ENCODE data around the gene CHN2. TPM values are rescaled to one million over a fixed set of nuclear protein-coding genes. Genes with fewer than 3 reads are reported as not detected.
"Not testable (repeated sequence)": the region's sequence is repeated elsewhere in the genome, so short reads cannot be mapped to it uniquely, and the experiment has no call there.

CHN2 gene
- total RNA-seq, 1 donor = 9.9 TPM

GRCh38 chr7:29253225-29253624 lies 58.6 kb downstream of the CHN2 start:
- Histone ChIP-seq H3K27me3 (ENCODE audit: insufficient read depth, low read length) (no peaks in the 10 kb centered on the region), H3K4me3 (ENCODE audit: low read length) (no peak overlapping the region), H3K4me1 (ENCODE audit: insufficient read depth, low read length) (peaks cover 22% of the 10 kb centered on the region), H3K9me3 (ENCODE audit: low read depth, low read length) (no peaks in the 10 kb centered on the region)

- Histone ChIP-seq H3K9me3 (ENCODE audit: low read depth, low read length) (no peaks in the 10 kb centered on the region), H3K4me1 (ENCODE audit: insufficient read depth, low read length) (peaks cover 10% of the 10 kb centered on the region), H3K4me3 (ENCODE audit: low read length) (no peak overlapping the region), H3K27me3 (ENCODE audit: insufficient read depth, low read length) (no peaks in the 10 kb centered on the region)
Measured at GRCh38 chr7:29254591-29254990, 60.0 kb downstream of the CHN2 start.

GRCh38 chr7:29255199-29255878 lies 60.8 kb downstream of the CHN2 start:
- Histone ChIP-seq H3K4me3 (ENCODE audit: low read length) (no peak overlapping the region), H3K9me3 (ENCODE audit: low read depth, low read length) (no peaks in the 10 kb centered on the region), H3K27me3 (ENCODE audit: insufficient read depth, low read length) (no peaks in the 10 kb centered on the region), H3K4me1 (ENCODE audit: insufficient read depth, low read length) (peaks cover 5% of the 10 kb centered on the region)

GRCh38 chr7:29255906-29256692 lies 61.5 kb downstream of the CHN2 start:
- H3K9me3 ChIP-seq (ENCODE audit: low read depth, low read length) = no peaks in the 10 kb centered on the region
- no peak overlapping the region for H3K4me3 ChIP-seq (ENCODE audit: low read length)

GRCh38 chr7:29256693-29257002 lies 62.1 kb downstream of the CHN2 start:
- H3K27me3 ChIP-seq (ENCODE audit: insufficient read depth, low read length) = no peaks in the 10 kb centered on the region
- no peaks in the 10 kb centered on the region for H3K4me1 ChIP-seq (ENCODE audit: insufficient read depth, low read length)
- H3K4me3 ChIP-seq (ENCODE audit: low read length) = no peak overlapping the region
- H3K9me3 ChIP-seq (ENCODE audit: low read depth, low read length) = no peaks in the 10 kb centered on the region

More at GRCh38 chr7:29255906-29256692, 61.5 kb downstream of the CHN2 start:
- Histone ChIP-seq H3K27me3 (ENCODE audit: insufficient read depth, low read length) (no peaks in the 10 kb centered on the region), H3K4me1 (ENCODE audit: insufficient read depth, low read length) (no peaks in the 10 kb centered on the region)

GRCh38 chr7:29258951-29259350 lies 64.4 kb downstream of the CHN2 start:
- no peaks in the 10 kb centered on the region for H3K27me3 ChIP-seq (ENCODE audit: insufficient read depth, low read length)
- no peaks in the 10 kb centered on the region for H3K9me3 ChIP-seq (ENCODE audit: low read depth, low read length)
- no peaks in the 10 kb centered on the region for H3K4me1 ChIP-seq (ENCODE audit: insufficient read depth, low read length)
- no peak overlapping the region for H3K4me3 ChIP-seq (ENCODE audit: low read length)

GRCh38 chr7:29262191-29262917 lies 67.8 kb downstream of the CHN2 start:
- H3K27me3 ChIP-seq (ENCODE audit: insufficient read depth, low read length) = no peaks in the 10 kb centered on the region
- H3K4me3 ChIP-seq (ENCODE audit: low read length) = no peak overlapping the region
- no peaks in the 10 kb centered on the region for H3K9me3 ChIP-seq (ENCODE audit: low read depth, low read length)
- H3K4me1 ChIP-seq (ENCODE audit: insufficient read depth, low read length) = peaks cover 7% of the 10 kb centered on the region

- not testable (repeated sequence) for H3K4me3 ChIP-seq (ENCODE audit: low read length); H3K4me1 ChIP-seq (ENCODE audit: insufficient read depth, low read length); H3K9me3 ChIP-seq (ENCODE audit: low read depth, low read length); H3K27me3 ChIP-seq (ENCODE audit: insufficient read depth, low read length)
Measured at GRCh38 chr7:29263601-29264207, 69.1 kb downstream of the CHN2 start.

- peaks cover 8% of the 10 kb centered on the region for H3K4me1 ChIP-seq (ENCODE audit: insufficient read depth, low read length)
- H3K9me3 ChIP-seq (ENCODE audit: low read depth, low read length) = no peaks in the 10 kb centered on the region
- H3K27me3 ChIP-seq (ENCODE audit: insufficient read depth, low read length) = no peaks in the 10 kb centered on the region
- H3K4me3 ChIP-seq (ENCODE audit: low read length) = no peak overlapping the region
Measured at GRCh38 chr7:29265208-29265923, 70.8 kb downstream of the CHN2 start.

- Histone ChIP-seq H3K4me3 (ENCODE audit: low read length) (no peak overlapping the region), H3K4me1 (ENCODE audit: insufficient read depth, low read length) (peaks cover 28% of the 10 kb centered on the region), H3K9me3 (ENCODE audit: low read depth, low read length) (no peaks in the 10 kb centered on the region), H3K27me3 (ENCODE audit: insufficient read depth, low read length) (no peaks in the 10 kb centered on the region)
Measured at GRCh38 chr7:29269935-29270334, 75.4 kb downstream of the CHN2 start.

- Histone ChIP-seq H3K4me1 (ENCODE audit: insufficient read depth, low read length) (peaks cover 26% of the 10 kb centered on the region), H3K9me3 (ENCODE audit: low read depth, low read length) (no peaks in the 10 kb centered on the region), H3K27me3 (ENCODE audit: insufficient read depth, low read length) (no peaks in the 10 kb centered on the region), H3K4me3 (ENCODE audit: low read length) (no peak overlapping the region)
Measured at GRCh38 chr7:29270594-29271318, 76.2 kb downstream of the CHN2 start.

- Histone ChIP-seq H3K27me3 (ENCODE audit: insufficient read depth, low read length) (no peaks in the 10 kb centered on the region), H3K9me3 (ENCODE audit: low read depth, low read length) (no peaks in the 10 kb centered on the region), H3K4me3 (ENCODE audit: low read length) (no peak overlapping the region), H3K4me1 (ENCODE audit: insufficient read depth, low read length) (peaks cover 32% of the 10 kb centered on the region)
Measured at GRCh38 chr7:29271319-29271658, 76.7 kb downstream of the CHN2 start.

- H3K4me3 ChIP-seq (ENCODE audit: low read length) = no peak overlapping the region
- no peaks in the 10 kb centered on the region for H3K27me3 ChIP-seq (ENCODE audit: insufficient read depth, low read length)
- no peaks in the 10 kb centered on the region for H3K9me3 ChIP-seq (ENCODE audit: low read depth, low read length)
- H3K4me1 ChIP-seq (ENCODE audit: insufficient read depth, low read length) = peaks cover 32% of the 10 kb centered on the region
Measured at GRCh38 chr7:29272057-29272456, 77.5 kb downstream of the CHN2 start.
